SK-N-SH treated with all-trans-retinoic acid at 6 μM for 48 hours (cell line): ENCODE results near the gene NEBL.

Source experiments
- ARNTL ChIP-seq: fragments of 450-650 bp; formaldehyde crosslinking; IDR thresholded peaks from 2 replicates; pipeline ENCODE4 v1.5.0; 2020; ENCODE audit warnings: low read depth, mild to moderate bottlenecking, moderate library complexity, borderline replicate concordance
- BACH2 ChIP-seq: fragments of 250-450 bp; sonication (Bioruptor Pico); IDR thresholded peaks from 2 replicates; pipeline ENCODE4 v1.9.0; 2021; ENCODE audit warnings: mild to moderate bottlenecking, borderline replicate concordance
- CREB5 ChIP-seq: fragments of 250-450 bp; sonication (Bioruptor Pico); IDR thresholded peaks from 2 replicates; pipeline ENCODE4 v1.5.1; 2020; ENCODE audit warnings: low read depth, mild to moderate bottlenecking, moderate library complexity
- ISL1 ChIP-seq: fragments of 250-450 bp; sonication (Bioruptor Pico); IDR thresholded peaks from 2 replicates; pipeline ENCODE4 v2.1.2; 2022; ENCODE audit warnings: mild to moderate bottlenecking, moderate library complexity
- OSR1 ChIP-seq: fragments of 250-450 bp; sonication (Bioruptor Pico); IDR thresholded peaks from 2 replicates; pipeline ENCODE4 v1.8.0; 2022; ENCODE audit warnings: moderate library complexity, mild to moderate bottlenecking, inconsistent platforms
- PATZ1 ChIP-seq: fragments of 250-450 bp; sonication (Bioruptor Pico); IDR thresholded peaks from 2 replicates; pipeline ENCODE4 v1.8.0; 2020; ENCODE audit warnings: mild to moderate bottlenecking, moderate library complexity, borderline replicate concordance
- POU6F1 ChIP-seq: fragments of 250-450 bp; sonication (Bioruptor Pico); IDR thresholded peaks from 2 replicates; pipeline ENCODE4 v1.8.0; 2021; ENCODE audit warnings: low read depth, mild to moderate bottlenecking, moderate library complexity, borderline replicate concordance
- PPARA ChIP-seq: fragments of 250-450 bp; sonication (Bioruptor Pico); IDR thresholded peaks from 2 replicates; pipeline ENCODE4 v1.5.0; 2020; ENCODE audit warnings: mild to moderate bottlenecking, borderline replicate concordance
- TCF4 ChIP-seq: fragments of 250-450 bp; sonication (Bioruptor Pico); IDR thresholded peaks from 2 replicates; pipeline ENCODE4 v1.8.0; 2021; ENCODE audit warnings: mild to moderate bottlenecking, moderate library complexity, borderline replicate concordance
- TOX ChIP-seq: fragments of 250-450 bp; sonication (Bioruptor Pico); IDR thresholded peaks from 2 replicates; pipeline ENCODE4 v1.8.0; 2021; ENCODE audit warnings: mild to moderate bottlenecking, moderate library complexity, borderline replicate concordance
- TSHZ2 ChIP-seq: fragments of 250-450 bp; sonication (Bioruptor Pico); IDR thresholded peaks from 2 replicates; pipeline ENCODE4 v1.5.0; 2020; ENCODE audit warnings: mild to moderate bottlenecking, moderate library complexity
- ZFP3 ChIP-seq: fragments of 250-450 bp; sonication (Bioruptor Pico); IDR thresholded peaks from 2 replicates; pipeline ENCODE4 v1.5.0; 2020; ENCODE audit warnings: mild to moderate bottlenecking, moderate library complexity
- ZFP30 ChIP-seq: fragments of 450-650 bp; formaldehyde crosslinking; IDR thresholded peaks from 2 replicates; pipeline ENCODE4 v1.5.0; 2022; ENCODE audit warnings: mild to moderate bottlenecking, moderate library complexity
- ZNF565 ChIP-seq: fragments of 450-650 bp; formaldehyde crosslinking; conservative IDR thresholded peaks from 2 replicates; pipeline ENCODE4 v1.5.0; 2020; ENCODE audit warnings: low read depth, mild to moderate bottlenecking, moderate library complexity

- TF ChIP-seq OSR1 (CRISPR knock-in tag) (no peak), ZNF565 (no peak), PPARA (CRISPR knock-in tag) (no peak), ISL1 (CRISPR knock-in tag) (no peak), PATZ1 (CRISPR knock-in tag) (no peak), POU6F1 (CRISPR knock-in tag) (no peak), TOX (no peak), ZFP30 (CRISPR knock-in tag) (no peak), ARNTL (CRISPR knock-in tag) (no peak), CREB5 (no peak), TSHZ2 (CRISPR knock-in tag) (no peak), BACH2 (CRISPR knock-in tag) (no peak), TCF4 (CRISPR knock-in tag) (no peak), ZFP3 (CRISPR knock-in tag) (no peak)
These were observed 151.3 kb downstream of the NEBL start for GRCh38 chr10:20745556-20746375.
